ENCODE measurements around the gene KLHDC7B.

DNA sequence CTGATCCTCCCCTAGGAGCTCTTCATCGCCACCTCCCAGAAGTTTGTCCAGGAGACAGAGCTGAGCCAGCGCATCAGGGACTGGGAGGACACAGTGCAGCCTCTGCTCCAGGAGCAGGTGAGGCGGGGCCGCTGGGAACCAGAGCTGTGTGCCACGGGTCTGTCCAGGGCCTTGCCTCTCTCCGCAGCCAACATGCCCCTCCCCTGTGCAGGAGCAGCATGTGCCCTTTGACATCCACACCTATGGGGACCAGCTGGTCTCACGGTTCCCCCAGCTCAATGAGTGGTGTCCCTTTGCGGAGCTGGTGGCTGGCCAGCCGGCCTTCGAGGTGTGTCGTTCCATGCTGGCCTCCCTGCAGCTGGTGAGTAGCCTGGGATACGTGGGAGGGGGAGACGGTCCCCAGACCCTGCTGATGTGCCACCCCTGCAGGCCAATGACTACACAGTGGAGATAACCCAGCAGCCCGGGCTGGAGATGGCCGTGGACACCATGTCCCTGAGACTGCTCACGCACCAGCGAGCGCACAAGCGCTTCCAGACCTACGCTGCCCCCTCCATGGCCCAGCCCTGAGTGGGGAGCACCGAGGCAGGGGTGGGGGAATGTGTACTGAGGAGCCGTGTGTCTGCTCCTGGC, 22.8 kb upstream of the KLHDC7B start:
- TF ChIP-seq POLR2AphosphoS5 (IDR thresholded peaks at IDR 0.05), result no peak
- TF ChIP-seq, protein P1, sequence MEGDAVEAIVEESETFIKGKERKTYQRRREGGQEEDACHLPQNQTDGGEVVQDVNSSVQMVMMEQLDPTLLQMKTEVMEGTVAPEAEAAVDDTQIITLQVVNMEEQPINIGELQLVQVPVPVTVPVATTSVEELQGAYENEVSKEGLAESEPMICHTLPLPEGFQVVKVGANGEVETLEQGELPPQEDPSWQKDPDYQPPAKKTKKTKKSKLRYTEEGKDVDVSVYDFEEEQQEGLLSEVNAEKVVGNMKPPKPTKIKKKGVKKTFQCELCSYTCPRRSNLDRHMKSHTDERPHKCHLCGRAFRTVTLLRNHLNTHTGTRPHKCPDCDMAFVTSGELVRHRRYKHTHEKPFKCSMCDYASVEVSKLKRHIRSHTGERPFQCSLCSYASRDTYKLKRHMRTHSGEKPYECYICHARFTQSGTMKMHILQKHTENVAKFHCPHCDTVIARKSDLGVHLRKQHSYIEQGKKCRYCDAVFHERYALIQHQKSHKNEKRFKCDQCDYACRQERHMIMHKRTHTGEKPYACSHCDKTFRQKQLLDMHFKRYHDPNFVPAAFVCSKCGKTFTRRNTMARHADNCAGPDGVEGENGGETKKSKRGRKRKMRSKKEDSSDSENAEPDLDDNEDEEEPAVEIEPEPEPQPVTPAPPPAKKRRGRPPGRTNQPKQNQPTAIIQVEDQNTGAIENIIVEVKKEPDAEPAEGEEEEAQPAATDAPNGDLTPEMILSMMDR (IDR thresholded peaks at IDR 0.05), result no peak
- no peak for TF ChIP-seq POLR2A (IDR thresholded peaks at IDR 0.05; ENCODE audit: low read depth)
- TF ChIP-seq EP300 (IDR thresholded peaks at IDR 0.05), result no peak
